ENCODE measurements around the gene PABPN1.
"Not testable (repeated sequence)": the region's sequence is repeated elsewhere in the genome, so short reads cannot be mapped to it uniquely, and the experiment has no call there.

The PABPN1 gene

GRCh38 chr14:23320584-23321571, at the start of gene PABPN1:
Gene PABPN1 (plus strand): TSS chr14:23321457. CDS start chr14:23321470, 13 bp downstream.
- Mint-ChIP-seq H3K4me1 (peaks cover 40% of the 10 kb centered on the region), H3K27ac (peak within 1 kb of the TSS; percentile 98 to 99), H3K4me3 (peak within 1 kb of the TSS; percentile 92 to 97), H3K27me3 (no peaks in the 10 kb centered on the region), H3K9me3 (no peaks in the 10 kb centered on the region)
- DNase-seq (peak; percentile 97 to 99), ATAC-seq (peak; percentile 92)

GRCh38 chr14:23275412-23275811, 45.8 kb upstream of the PABPN1 start:
- no peaks in the 10 kb centered on the region for H3K27me3 Mint-ChIP-seq
- no peaks in the 10 kb centered on the region for H3K4me1 Mint-ChIP-seq
- DNase-seq, result no peak
- peak overlapping the region in 1 of 2 donors; percentile 1 for H3K27ac Mint-ChIP-seq
- no peak overlapping the region for H3K4me3 Mint-ChIP-seq
- ATAC-seq, result no peak
- no peaks in the 10 kb centered on the region for H3K9me3 Mint-ChIP-seq

- Mint-ChIP-seq H3K4me3 (no peak overlapping the region), H3K4me1 (no peaks in the 10 kb centered on the region), H3K27me3 (no peaks in the 10 kb centered on the region), H3K9me3 (no peaks in the 10 kb centered on the region), H3K27ac (no peak overlapping the region)
- ATAC-seq (no peak), DNase-seq (no peak)
Observed at GRCh38 chr14:23277189-23277588, 44.1 kb upstream of the PABPN1 start.

GRCh38 chr14:23277928-23278327, 43.3 kb upstream of the PABPN1 start:
- not testable (repeated sequence) for H3K27me3 Mint-ChIP-seq, H3K27ac Mint-ChIP-seq, H3K4me3 Mint-ChIP-seq, DNase-seq, H3K4me1 Mint-ChIP-seq, ATAC-seq, H3K9me3 Mint-ChIP-seq

GRCh38 chr14:23281247-23281646, 40.0 kb upstream of the PABPN1 start:
- H3K27ac Mint-ChIP-seq, result no peak overlapping the region

GRCh38 chr14:23284654-23285529, 36.4 kb upstream of the PABPN1 start:
- Mint-ChIP-seq H3K9me3 (no peaks in the 10 kb centered on the region), H3K4me3 (peak overlapping the region; percentile 89 to 94), H3K27me3 (no peaks in the 10 kb centered on the region), H3K27ac (peak overlapping the region; percentile 91 to 93), H3K4me1 (peaks cover 31% of the 10 kb centered on the region)
- ATAC-seq (no peak), DNase-seq (no peak)

More at GRCh38 chr14:23281247-23281646, 40.0 kb upstream of the PABPN1 start:
- ATAC-seq (no peak), DNase-seq (no peak)
- H3K9me3 Mint-ChIP-seq, result no peaks in the 10 kb centered on the region
- H3K27me3 Mint-ChIP-seq, result no peaks in the 10 kb centered on the region
- H3K4me1 Mint-ChIP-seq, result peaks cover 23% of the 10 kb centered on the region
- no peak overlapping the region for H3K4me3 Mint-ChIP-seq

GRCh38 chr14:23285530-23286019, 35.7 kb upstream of the PABPN1 start:
- peaks cover 31% of the 10 kb centered on the region for H3K4me1 Mint-ChIP-seq
- H3K4me3 Mint-ChIP-seq, result peak overlapping the region; percentile 89 to 94
- ATAC-seq (peak; percentile 56), DNase-seq (no peak)
- H3K27ac Mint-ChIP-seq, result peak overlapping the region; percentile 71 to 91
- no peaks in the 10 kb centered on the region for H3K27me3 Mint-ChIP-seq
- H3K9me3 Mint-ChIP-seq, result no peaks in the 10 kb centered on the region

- Mint-ChIP-seq H3K9me3 (no peaks in the 10 kb centered on the region), H3K4me3 (peak within 1 kb of the TSS; percentile 89 to 94), H3K27me3 (no peaks in the 10 kb centered on the region), H3K4me1 (peaks cover 31% of the 10 kb centered on the region), H3K27ac (peak within 1 kb of the TSS; percentile 92 to 93)
- ATAC-seq (peak; percentile 99), DNase-seq (peak; percentile 97 to 98)
Observed at GRCh38 chr14:23286020-23286901, 35.0 kb upstream of the PABPN1 start, which contains the start of gene HOMEZ. Gene HOMEZ (minus strand): TSS chr14:23286132. CDS start chr14:23285952, 180 bp downstream.

GRCh38 chr14:23286902-23287479, 34.3 kb upstream of the PABPN1 start:
- Mint-ChIP-seq H3K4me3 (peak overlapping the region; percentile 89 to 94), H3K4me1 (peaks cover 31% of the 10 kb centered on the region), H3K27me3 (no peaks in the 10 kb centered on the region), H3K27ac (peak overlapping the region; percentile 56 to 92), H3K9me3 (no peaks in the 10 kb centered on the region)
- ATAC-seq (no peak), DNase-seq (no peak)

- H3K27ac Mint-ChIP-seq, result peak overlapping the region in 1 of 2 donors; percentile 54
Observed at GRCh38 chr14:23294734-23295561, 26.3 kb upstream of the PABPN1 start.

GRCh38 chr14:23296012-23296777, 25.1 kb upstream of the PABPN1 start:
- no peaks in the 10 kb centered on the region for H3K9me3 Mint-ChIP-seq
- DNase-seq (no peak), ATAC-seq (no peak)
- peaks cover 54% of the 10 kb centered on the region for H3K4me1 Mint-ChIP-seq
- no peaks in the 10 kb centered on the region for H3K27me3 Mint-ChIP-seq
- H3K4me3 Mint-ChIP-seq, result no peak overlapping the region
- no peak overlapping the region for H3K27ac Mint-ChIP-seq

More at GRCh38 chr14:23294734-23295561, 26.3 kb upstream of the PABPN1 start:
- Mint-ChIP-seq H3K27me3 (no peaks in the 10 kb centered on the region), H3K9me3 (no peaks in the 10 kb centered on the region), H3K4me1 (peaks cover 50% of the 10 kb centered on the region), H3K4me3 (peak overlapping the region; percentile 36 to 42)
- DNase-seq (peak; percentile 50 to 61), ATAC-seq (peak; percentile 89)

- Mint-ChIP-seq H3K4me3 (no peak overlapping the region), H3K27me3 (no peaks in the 10 kb centered on the region), H3K27ac (peak overlapping the region; percentile 22 to 77), H3K4me1 (peaks cover 54% of the 10 kb centered on the region), H3K9me3 (no peaks in the 10 kb centered on the region)
- ATAC-seq, result no peak
- DNase-seq, result no peak
Observed at GRCh38 chr14:23297096-23297495, 24.2 kb upstream of the PABPN1 start.
